Measurements from ENCODE around the gene EYS.

The EYS gene

GRCh38 chr6:64482631-64483030, 1224.4 kb downstream of the EYS start:
- ATAC-seq, result no peak
- TF ChIP-seq, protein P1, sequence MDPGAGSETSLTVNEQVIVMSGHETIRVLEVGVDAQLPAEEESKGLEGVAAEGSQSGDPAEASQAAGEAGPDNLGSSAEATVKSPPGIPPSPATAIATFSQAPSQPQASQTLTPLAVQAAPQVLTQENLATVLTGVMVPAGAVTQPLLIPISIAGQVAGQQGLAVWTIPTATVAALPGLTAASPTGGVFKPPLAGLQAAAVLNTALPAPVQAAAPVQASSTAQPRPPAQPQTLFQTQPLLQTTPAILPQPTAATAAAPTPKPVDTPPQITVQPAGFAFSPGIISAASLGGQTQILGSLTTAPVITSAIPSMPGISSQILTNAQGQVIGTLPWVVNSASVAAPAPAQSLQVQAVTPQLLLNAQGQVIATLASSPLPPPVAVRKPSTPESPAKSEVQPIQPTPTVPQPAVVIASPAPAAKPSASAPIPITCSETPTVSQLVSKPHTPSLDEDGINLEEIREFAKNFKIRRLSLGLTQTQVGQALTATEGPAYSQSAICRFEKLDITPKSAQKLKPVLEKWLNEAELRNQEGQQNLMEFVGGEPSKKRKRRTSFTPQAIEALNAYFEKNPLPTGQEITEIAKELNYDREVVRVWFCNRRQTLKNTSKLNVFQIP (CRISPR knock-in tag; IDR thresholded peaks at IDR 0.05; ENCODE audit: borderline replicate concordance, low read depth), result no peak
- TF ChIP-seq CSDC2 (CRISPR knock-in tag; IDR thresholded peaks at IDR 0.05) (no peak), ISL1 (CRISPR knock-in tag; IDR thresholded peaks at IDR 0.05) (no peak), TCF4 (CRISPR knock-in tag; IDR thresholded peaks at IDR 0.05; ENCODE audit: borderline replicate concordance) (no peak), ZNF8 (CRISPR knock-in tag; IDR thresholded peaks at IDR 0.05) (no peak), ESRRG (CRISPR knock-in tag; IDR thresholded peaks at IDR 0.05) (no peak), RARB (CRISPR knock-in tag; IDR thresholded peaks at IDR 0.05) (no peak), ZNF70 (CRISPR knock-in tag; IDR thresholded peaks at IDR 0.05) (no peak), ZFP30 (CRISPR knock-in tag; IDR thresholded peaks at IDR 0.05) (no peak), GLIS3 (CRISPR knock-in tag; IDR thresholded peaks at IDR 0.05) (no peak), SNAI2 (CRISPR knock-in tag; IDR thresholded peaks at IDR 0.05) (no peak), TOX (CRISPR knock-in tag; IDR thresholded peaks at IDR 0.05; ENCODE audit: borderline replicate concordance) (no peak), OSR1 (CRISPR knock-in tag; IDR thresholded peaks at IDR 0.05) (no peak), PPARA (CRISPR knock-in tag; IDR thresholded peaks at IDR 0.05; ENCODE audit: borderline replicate concordance) (no peak)
- TF ChIP-seq, protein P2, sequence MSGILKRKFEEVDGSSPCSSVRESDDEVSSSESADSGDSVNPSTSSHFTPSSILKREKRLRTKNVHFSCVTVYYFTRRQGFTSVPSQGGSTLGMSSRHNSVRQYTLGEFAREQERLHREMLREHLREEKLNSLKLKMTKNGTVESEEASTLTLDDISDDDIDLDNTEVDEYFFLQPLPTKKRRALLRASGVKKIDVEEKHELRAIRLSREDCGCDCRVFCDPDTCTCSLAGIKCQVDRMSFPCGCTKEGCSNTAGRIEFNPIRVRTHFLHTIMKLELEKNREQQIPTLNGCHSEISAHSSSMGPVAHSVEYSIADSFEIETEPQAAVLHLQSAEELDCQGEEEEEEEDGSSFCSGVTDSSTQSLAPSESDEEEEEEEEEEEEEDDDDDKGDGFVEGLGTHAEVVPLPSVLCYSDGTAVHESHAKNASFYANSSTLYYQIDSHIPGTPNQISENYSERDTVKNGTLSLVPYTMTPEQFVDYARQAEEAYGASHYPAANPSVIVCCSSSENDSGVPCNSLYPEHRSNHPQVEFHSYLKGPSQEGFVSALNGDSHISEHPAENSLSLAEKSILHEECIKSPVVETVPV (CRISPR knock-in tag; IDR thresholded peaks at IDR 0.05), result no peak
- TF ChIP-seq, protein P3, sequence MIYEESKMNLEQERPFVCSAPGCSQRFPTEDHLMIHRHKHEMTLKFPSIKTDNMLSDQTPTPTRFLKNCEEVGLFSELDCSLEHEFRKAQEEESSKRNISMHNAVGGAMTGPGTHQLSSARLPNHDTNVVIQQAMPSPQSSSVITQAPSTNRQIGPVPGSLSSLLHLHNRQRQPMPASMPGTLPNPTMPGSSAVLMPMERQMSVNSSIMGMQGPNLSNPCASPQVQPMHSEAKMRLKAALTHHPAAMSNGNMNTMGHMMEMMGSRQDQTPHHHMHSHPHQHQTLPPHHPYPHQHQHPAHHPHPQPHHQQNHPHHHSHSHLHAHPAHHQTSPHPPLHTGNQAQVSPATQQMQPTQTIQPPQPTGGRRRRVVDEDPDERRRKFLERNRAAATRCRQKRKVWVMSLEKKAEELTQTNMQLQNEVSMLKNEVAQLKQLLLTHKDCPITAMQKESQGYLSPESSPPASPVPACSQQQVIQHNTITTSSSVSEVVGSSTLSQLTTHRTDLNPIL (CRISPR knock-in tag; IDR thresholded peaks at IDR 0.05; ENCODE audit: low read depth), result no peak

DNA sequence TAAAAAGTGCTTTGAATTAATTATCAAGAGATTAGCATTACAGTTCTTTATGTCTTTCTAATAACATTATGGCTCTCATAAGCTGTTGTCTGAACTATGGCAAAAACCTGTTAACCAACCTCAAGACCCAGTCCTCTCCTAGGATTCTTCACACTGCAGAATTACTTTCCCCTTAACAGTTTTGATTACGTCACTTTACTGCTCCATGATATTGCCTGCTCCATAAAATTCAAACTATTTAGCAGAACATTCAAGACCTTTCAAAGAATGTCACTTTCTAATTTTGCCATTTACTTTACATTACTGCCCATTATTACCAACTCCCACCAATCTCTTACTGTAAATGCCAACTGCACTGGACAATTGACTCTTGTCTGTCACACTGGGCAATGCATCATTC, 1227.9 kb downstream of the EYS start:
- TF ChIP-seq PATZ1 (CRISPR knock-in tag; IDR thresholded peaks at IDR 0.05; ENCODE audit: borderline replicate concordance), result no peak
- no peak for TF ChIP-seq SNAI2 (CRISPR knock-in tag; IDR thresholded peaks at IDR 0.05)
- no peak for TF ChIP-seq BACH2 (CRISPR knock-in tag; IDR thresholded peaks at IDR 0.05; ENCODE audit: borderline replicate concordance)
- no peak for TF ChIP-seq PPARA (CRISPR knock-in tag; IDR thresholded peaks at IDR 0.05; ENCODE audit: borderline replicate concordance)
- TF ChIP-seq, protein P1 (CRISPR knock-in tag; IDR thresholded peaks at IDR 0.05; ENCODE audit: borderline replicate concordance, low read depth), result no peak
- ATAC-seq, result no peak

- peak; percentile 58 for ATAC-seq
- TF ChIP-seq TOX (CRISPR knock-in tag; IDR thresholded peaks at IDR 0.05; ENCODE audit: borderline replicate concordance), result peak; percentile 10; the same call in 1 of the 2 replicates
- TF ChIP-seq SNAI2 (CRISPR knock-in tag; IDR thresholded peaks at IDR 0.05), result no peak
These were observed 1229.6 kb downstream of the EYS start for GRCh38 chr6:64477391-64477790.

DNA sequence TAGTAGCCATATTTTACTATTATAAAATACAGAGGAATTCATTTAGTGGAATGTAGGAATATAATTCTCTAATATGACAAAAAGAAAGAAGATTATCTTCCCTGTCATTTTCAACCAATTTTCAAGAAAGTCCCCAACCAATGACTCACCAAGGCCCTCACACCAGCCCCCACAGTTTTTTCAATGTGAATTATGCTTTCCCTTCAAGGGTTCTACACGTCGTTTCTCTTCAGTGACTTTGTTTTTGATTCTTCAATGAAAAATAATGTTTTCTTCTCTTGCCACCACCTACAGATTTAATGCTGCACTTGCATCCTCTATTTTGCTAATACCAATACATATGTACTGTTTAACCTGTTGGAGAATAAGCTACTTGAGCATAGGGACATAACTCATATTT, 1230.1 kb downstream of the EYS start:
- peak; percentile 18; the same call in 2 of the 3 replicates for ATAC-seq
- TF ChIP-seq ZNF8 (CRISPR knock-in tag; IDR thresholded peaks at IDR 0.05) (no peak), PPARA (CRISPR knock-in tag; IDR thresholded peaks at IDR 0.05; ENCODE audit: borderline replicate concordance) (no peak), ZFP3 (CRISPR knock-in tag; IDR thresholded peaks at IDR 0.05) (no peak), ARNTL (CRISPR knock-in tag; IDR thresholded peaks at IDR 0.05; ENCODE audit: borderline replicate concordance, low read depth) (no peak), CSDC2 (CRISPR knock-in tag; IDR thresholded peaks at IDR 0.05) (no peak), BACH2 (CRISPR knock-in tag; IDR thresholded peaks at IDR 0.05; ENCODE audit: borderline replicate concordance) (no peak), ZC3H10 (CRISPR knock-in tag; IDR thresholded peaks at IDR 0.05) (no peak), SNAI2 (CRISPR knock-in tag; IDR thresholded peaks at IDR 0.05) (no peak), ESRRG (CRISPR knock-in tag; IDR thresholded peaks at IDR 0.05) (no peak), TOX (CRISPR knock-in tag; IDR thresholded peaks at IDR 0.05; ENCODE audit: borderline replicate concordance) (no peak), ZFP30 (CRISPR knock-in tag; IDR thresholded peaks at IDR 0.05) (no peak), RARB (CRISPR knock-in tag; IDR thresholded peaks at IDR 0.05) (no peak), GLIS3 (CRISPR knock-in tag; IDR thresholded peaks at IDR 0.05) (no peak), ZNF70 (CRISPR knock-in tag; IDR thresholded peaks at IDR 0.05) (no peak), OSR1 (CRISPR knock-in tag; IDR thresholded peaks at IDR 0.05) (no peak), PATZ1 (CRISPR knock-in tag; IDR thresholded peaks at IDR 0.05; ENCODE audit: borderline replicate concordance) (no peak), ISL1 (CRISPR knock-in tag; IDR thresholded peaks at IDR 0.05) (no peak)
- TF ChIP-seq, protein P1 (CRISPR knock-in tag; IDR thresholded peaks at IDR 0.05; ENCODE audit: borderline replicate concordance, low read depth), result no peak
- TF ChIP-seq, protein P3 (CRISPR knock-in tag; IDR thresholded peaks at IDR 0.05; ENCODE audit: low read depth), result no peak

Data from SK-N-SH treated with all-trans-retinoic acid at 6 μM for 48 hours (cell line).